AG09309 (cell line): ENCODE measurements around the gene ZNF709.
"Not testable (repeated sequence)": the region's sequence is repeated elsewhere in the genome, so short reads cannot be mapped to it uniquely, and the experiment has no call there.

Source experiments
- DNase-seq: peaks from one replicate; pipeline ENCODE4 v3.0.0-alpha.2; 2010; ENCODE audit warnings: low read depth
- H3K4me3 ChIP-seq: 2 replicates; pipeline ENCODE4 v1.5.1; 2011; ENCODE audit warnings: mild to moderate bottlenecking, low read depth, low read length, moderate library complexity; ENCODE audit not compliant: control insufficient read depth
- CTCF ChIP-seq: IDR thresholded peaks from 2 replicates; pipeline ENCODE4 v1.5.1; 2011; ENCODE audit warnings: mild to moderate bottlenecking, low read depth, low read length, inconsistent platforms; ENCODE audit not compliant: insufficient read depth, control insufficient read depth; ENCODE audit errors: missing control alignments

The ZNF709 gene

GRCh38 chr19:12496480-12496879 is 11.9 kb upstream of the ZNF709 start:
- DNase-seq, result no peak
- TF ChIP-seq CTCF, result no peak
- H3K4me3 ChIP-seq, result no peak overlapping the region

GRCh38 chr19:12495002-12495802 is 10.6 kb upstream of the ZNF709 start:
- DNase-seq, result peak; percentile 44
- H3K4me3 ChIP-seq, result peak overlapping the region; percentile 76
- TF ChIP-seq CTCF, result peak; percentile 43

- TF ChIP-seq CTCF, result no peak
- no peak for DNase-seq
- H3K4me3 ChIP-seq, result no peak overlapping the region
Measured at GRCh38 chr19:12494260-12494860, 9.7 kb upstream of the ZNF709 start.

- H3K4me3 ChIP-seq, DNase-seq: not testable (repeated sequence)
Measured at GRCh38 chr19:12486265-12486783, 1.7 kb upstream of the ZNF709 start.

GRCh38 chr19:12485571-12485970 is 955 bp upstream of the ZNF709 start:
- no peak overlapping the region for H3K4me3 ChIP-seq
- no peak for DNase-seq
- no peak for TF ChIP-seq CTCF

- no peak for TF ChIP-seq CTCF
- DNase-seq, result no peak
- H3K4me3 ChIP-seq, result peak overlapping the region; percentile 74
Measured at GRCh38 chr19:12485052-12485416, 418 bp upstream of the ZNF709 start.

GRCh38 chr19:12484011-12484370 is 625 bp downstream of the ZNF709 start:
- H3K4me3 ChIP-seq, result peak overlapping the region; percentile 74
- DNase-seq, result no peak
- no peak for TF ChIP-seq CTCF
